HG02943 (cell line): ENCODE results near the gene SMIM35.
"Not testable (repeated sequence)": the region's sequence is repeated elsewhere in the genome, so short reads cannot be mapped to it uniquely, and the experiment has no call there.

ENCODE experiments used
- ATAC-seq: cut with Tn5 transposase; IDR thresholded peaks from one replicate; pipeline ENCODE4 v1.9.1; 2021; ENCODE audit warnings: mild to moderate bottlenecking, low read depth, moderate library complexity; ENCODE audit not compliant: unreplicated experiment

Gene SMIM35

DNA sequence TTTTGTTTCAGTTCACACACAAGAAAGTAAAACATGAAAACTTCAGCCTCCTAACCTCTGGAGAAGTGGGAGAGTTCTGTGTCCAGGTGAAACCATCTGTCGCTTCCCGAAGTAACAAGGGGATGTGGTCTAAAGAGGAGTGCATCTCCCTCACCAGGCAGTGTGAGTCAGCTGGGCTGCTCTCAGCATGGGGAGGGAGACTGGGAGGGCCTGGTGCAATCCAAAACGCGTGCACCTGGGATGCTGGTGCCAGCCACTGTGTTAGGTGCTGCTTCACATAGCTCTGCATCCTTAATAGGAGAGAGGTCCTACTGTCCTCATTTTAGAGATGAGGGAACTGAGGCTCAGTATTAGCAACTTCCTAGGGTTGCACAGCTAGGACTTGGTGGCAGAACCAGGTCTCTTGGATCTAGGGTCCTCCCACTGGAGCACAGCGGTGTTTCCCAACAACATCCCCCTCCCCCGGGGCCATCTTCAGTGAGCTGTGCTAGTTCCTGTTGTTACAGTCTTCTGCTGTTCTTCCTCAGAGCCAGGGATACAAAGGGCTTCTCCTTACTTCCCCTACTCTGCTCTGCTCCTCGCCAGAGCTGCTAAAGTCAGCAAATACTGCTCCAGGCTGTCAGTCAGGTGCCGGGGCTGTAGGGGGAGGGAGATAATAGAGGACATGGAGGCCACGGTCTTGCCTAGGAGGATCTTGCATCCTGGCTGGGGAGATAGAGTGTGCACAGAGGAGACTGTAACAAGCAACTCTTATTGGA, 92.6 kb downstream of the SMIM35 start:
- no peak for ATAC-seq

DNA sequence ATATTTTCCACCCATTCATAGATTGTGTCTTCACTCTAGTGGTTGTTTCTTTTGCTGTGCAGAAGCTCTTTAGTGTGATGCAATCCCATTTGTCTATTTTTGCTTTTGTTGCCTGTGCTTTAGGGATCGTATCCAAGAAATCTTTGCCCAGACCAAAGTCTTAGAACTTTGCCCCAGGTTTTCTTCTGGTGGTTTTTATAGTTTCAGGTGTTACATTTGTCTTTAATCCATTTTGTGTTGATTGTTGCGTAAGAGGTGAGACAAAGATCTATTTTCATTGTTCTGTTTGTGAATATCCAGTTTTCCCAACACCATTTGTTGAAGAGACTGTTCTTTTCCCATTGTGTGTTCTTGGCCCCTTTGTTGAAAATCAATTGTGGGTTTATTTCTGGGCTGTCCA, 94.1 kb downstream of the SMIM35 start:
- no peak for ATAC-seq

GRCh38 chr11:117992136-117992535, 94.6 kb downstream of the SMIM35 start:
- ATAC-seq = no peak

- ATAC-seq = no peak
Measured at GRCh38 chr11:117989351-117990102, 97.2 kb downstream of the SMIM35 start.

DNA sequence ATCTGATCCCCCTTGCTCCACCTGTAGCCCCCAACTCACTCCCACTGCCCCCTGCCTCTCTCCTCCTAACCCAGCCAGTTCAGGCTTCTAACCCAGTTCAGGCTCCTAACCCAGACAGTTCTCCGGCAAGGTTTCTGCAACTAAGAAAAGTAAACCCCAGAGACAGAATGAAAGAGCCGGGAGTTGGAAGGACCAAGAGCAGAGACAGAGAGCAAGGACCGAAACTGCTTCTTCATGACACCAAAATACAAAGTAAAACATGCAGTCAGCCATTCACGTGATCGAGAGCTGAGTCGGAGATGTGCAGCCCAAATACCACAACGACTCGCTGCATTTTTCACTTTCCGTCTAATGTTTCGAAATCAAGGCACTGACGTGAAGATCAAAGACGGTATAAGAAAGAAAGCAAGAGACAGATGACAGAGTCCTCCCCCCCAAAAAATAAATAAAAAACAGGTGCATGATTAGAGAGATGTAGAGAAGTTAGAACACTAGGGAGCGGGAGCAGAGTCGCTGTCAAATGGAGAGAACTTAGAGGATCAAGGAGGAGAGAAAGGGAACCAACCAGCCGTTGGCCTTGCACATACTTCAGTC, 99.7 kb downstream of the SMIM35 start:
- ATAC-seq = no peak

DNA sequence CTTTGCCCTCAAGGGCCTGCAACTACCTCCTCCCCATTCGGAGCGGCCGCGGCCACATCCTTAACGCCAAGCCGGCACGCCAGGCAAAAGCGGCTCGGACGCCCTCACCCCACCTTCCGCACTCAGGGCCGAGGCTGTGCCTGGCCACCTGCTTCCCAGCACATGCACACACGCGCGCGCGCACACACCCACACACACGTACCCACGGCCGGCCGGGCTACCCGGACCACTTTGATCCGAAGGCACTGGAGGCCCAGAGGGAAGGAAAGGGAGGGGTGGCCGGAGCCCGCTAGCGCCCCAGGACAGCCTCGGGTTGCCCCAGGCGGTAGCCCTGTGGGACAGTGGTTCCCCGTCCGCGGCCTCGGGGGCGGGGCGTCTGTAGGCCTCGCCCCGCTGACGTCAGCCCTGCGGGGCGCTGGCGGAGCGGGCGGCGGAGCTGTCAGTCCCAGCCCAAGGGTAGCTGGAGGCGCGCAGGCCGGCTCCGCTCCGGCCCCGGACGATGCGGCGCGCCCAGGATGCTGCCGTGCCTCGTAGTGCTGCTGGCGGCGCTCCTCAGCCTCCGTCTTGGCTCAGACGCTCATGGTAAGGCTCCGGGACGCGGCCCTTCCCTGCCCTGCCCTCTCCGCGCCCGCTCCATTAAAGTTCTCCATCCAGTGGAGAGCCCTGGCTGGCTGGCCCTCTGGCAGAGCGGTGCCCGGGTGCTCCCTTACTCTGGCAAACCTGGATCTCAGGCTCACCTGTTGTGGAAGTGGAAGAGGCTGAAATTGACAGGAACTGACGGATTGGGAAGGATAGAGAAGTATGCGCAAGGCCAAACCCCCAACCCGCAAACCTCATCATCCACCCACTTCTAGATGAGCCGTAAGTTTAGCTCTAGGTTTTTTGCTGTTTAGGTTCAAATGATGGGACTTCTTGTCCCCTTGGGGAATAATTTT, 100.5 kb downstream of the SMIM35 start, which contains the start of gene IL10RA:
Gene IL10RA, plus strand, starts transcription at position 442 of the 935 bp plus-strand sequence. Its CDS starts 74 bp downstream, at position 516.
- ATAC-seq = peak; percentile 66

GRCh38 chr11:117984476-117984875, 102.3 kb downstream of the SMIM35 start:
- no peak for ATAC-seq

DNA sequence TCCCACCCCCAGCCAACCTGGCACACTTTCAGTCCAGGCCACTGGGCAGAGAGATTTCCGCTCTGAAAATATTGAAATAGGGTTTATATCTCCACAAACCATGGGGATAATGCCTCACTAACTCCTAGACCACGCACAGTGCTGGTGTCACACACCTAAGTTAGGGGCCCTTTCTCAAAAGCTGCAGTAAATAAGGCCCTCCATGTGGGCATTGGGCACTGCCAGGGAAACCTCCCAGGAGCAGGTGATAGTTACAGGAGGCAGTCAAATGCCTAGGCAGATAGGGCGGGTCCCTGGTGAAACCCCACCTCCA, 103.6 kb downstream of the SMIM35 start:
- no peak for ATAC-seq

- ATAC-seq = no peak
Measured at GRCh38 chr11:117980720-117981119, 106.0 kb downstream of the SMIM35 start.

DNA sequence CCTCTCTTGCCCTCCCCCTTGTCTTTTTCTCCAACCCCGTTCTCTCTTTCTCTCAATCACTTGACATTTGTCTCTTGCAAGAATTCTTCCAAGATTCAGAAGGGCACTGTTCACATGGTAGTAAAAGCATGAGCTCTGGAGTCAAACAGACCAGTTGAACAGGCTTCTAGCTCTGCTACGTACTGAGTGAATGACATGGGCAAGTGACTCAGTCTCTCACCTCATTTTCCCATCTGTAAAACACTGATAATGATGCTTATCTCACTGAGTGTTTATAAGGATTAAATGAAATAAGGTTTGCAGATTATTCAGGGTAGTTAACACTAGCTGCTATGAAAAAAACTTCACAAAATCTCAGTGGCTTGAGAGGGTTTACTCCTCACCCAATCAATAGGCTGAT, 106.5 kb downstream of the SMIM35 start:
- no peak for ATAC-seq

GRCh38 chr11:117979481-117980211, 107.1 kb downstream of the SMIM35 start:
- no peak for ATAC-seq

DNA sequence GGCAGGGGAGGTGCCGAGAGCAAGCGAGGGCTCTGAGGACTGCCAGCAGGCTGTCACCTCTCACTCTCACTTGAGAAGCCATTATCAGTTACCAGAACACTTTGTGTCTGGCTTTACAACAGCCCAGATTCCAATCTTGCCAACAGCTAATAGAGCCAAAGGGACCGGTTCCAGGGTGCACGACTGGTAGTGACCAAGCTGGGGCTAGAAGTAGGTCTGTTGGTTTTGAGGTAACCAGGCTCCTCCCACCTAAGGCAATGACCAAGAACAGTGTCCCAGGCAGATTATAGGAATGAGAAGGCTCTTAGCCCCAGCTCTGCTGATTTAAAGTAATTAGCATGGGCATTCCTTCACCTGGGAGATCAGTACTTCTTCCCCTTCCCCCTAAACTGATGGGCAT, 107.8 kb downstream of the SMIM35 start:
- ATAC-seq = no peak

DNA sequence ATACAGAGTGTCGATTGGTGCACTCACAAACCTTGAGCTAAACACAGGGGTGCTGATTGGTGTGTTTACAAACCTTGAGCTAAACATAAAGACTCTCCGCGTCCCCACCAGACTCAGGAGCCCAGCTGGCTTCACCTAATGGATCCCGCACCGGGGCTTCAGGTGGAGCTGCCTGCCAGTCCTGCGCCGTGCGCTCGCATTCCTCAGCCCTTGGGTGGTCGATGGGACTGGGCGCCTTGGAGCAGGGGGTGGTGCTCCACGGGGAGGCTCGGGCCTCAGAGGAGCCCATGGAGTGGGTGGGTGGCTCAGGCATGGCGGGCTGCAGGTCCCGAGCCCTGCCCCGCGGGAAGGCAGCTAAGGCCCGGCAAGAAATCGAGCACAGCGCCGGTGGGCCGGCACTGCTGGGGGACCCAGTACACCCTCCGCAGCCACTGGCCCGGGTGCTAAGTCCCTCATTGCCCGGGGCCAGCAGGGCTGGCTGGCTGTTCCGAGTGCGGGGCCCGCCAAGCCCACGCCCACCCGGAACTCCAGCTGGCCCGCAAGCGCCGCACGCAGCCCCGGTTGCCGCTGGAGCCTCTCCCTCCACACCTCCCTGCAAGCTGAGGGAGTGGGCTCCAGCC, 108.4 kb downstream of the SMIM35 start:
- ATAC-seq = not testable (repeated sequence)

GRCh38 chr11:117977612-117978264, 109.0 kb downstream of the SMIM35 start:
- not testable (repeated sequence) for ATAC-seq

DNA sequence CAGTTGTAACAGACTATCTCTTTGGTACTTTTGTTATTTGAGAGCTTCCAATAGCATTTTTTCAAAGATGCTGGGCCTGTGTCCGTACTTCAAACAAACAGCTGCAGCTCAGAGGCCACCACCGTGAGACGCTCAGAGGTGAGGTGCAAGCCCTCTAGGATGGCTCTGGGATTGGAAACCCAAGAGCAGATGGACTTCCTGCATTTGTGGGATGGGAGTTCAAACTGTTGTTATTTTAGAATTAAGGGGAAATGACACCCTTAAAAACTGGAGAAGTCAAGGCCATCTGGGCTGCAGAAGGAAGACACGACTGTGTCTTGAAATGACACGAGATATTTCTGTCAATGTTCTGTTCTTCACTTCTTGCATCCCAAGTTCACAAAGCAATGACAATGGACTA, 109.7 kb downstream of the SMIM35 start:
- no peak for ATAC-seq

GRCh38 chr11:117976445-117976844, 110.3 kb downstream of the SMIM35 start:
- ATAC-seq = no peak

DNA sequence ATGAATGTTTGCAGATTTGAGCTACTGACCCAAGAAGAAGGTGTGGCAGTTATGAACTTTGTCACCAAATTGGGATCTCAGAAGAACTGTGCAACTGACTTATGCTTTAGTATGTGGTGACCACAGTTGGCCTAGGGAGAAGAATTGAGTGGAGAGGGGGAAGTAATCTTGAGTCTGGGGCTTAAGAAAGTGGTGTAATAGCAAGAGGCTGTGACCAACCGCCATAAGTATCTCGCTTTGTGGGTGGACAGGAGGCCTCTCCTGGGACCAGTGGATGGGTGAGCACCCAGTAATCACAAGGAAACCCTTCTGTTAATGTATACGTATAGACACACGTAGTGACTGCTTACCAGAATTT, 113.3 kb downstream of the SMIM35 start:
- no peak for ATAC-seq

DNA sequence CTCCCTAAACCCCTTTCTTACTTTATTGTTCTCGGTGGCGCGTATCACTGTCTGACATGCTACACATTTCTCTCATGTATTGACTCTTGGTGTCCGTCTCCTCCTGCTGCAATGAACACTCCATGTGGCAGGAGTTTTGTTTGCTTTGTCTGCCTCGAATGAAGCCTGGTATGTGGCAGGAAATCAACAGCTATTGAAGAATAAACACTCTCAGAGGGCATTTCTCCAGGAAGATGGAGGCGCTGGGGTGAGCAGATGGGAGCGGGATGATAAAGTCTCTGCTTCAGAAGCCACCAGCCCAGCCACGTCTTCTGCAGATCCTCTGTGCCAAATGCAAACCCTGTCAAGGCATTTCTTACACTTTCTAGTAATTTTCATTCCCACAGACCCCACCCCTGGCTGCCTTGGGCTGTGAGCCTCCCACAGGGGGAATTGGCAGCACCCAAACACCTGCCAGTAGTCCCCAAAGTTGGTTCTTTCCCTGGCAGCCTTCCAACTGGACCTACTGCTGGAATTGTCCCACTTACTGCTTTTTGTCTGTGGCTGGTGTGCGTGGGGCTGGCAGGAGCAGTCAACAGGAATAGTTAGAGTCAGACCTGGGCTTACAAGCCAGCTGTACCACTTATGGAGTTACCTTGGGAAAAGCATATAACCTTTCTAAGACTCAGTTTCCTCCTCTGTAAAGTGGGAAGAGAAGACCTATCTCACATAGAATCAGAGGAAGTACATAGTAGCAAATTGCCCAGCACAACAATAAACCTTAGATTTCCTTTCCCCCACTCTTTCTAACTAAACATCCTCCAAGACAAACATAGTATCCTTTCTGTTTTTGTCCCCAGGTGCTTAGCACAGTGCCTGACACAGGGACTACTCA, 113.9 kb downstream of the SMIM35 start:
- no peak for ATAC-seq
